Activated CD4-positive, alpha-beta T cell treated with anti-CD3 and anti-CD28 coated beads, Interleukin-2, amount 50 U/mL, for 16 hours (primary cell): ENCODE measurements around the gene CSF1.

Experiments
- DNase-seq: peaks from one replicate; pipeline ENCODE4 v3.0.0-alpha.2; 2020

The CSF1 gene

GRCh38 chr1:109901524-109902145, 9.0 kb upstream of the CSF1 start:
- no peak for DNase-seq

- no peak for DNase-seq
Measured at GRCh38 chr1:109902204-109902985, 8.3 kb upstream of the CSF1 start.

DNA sequence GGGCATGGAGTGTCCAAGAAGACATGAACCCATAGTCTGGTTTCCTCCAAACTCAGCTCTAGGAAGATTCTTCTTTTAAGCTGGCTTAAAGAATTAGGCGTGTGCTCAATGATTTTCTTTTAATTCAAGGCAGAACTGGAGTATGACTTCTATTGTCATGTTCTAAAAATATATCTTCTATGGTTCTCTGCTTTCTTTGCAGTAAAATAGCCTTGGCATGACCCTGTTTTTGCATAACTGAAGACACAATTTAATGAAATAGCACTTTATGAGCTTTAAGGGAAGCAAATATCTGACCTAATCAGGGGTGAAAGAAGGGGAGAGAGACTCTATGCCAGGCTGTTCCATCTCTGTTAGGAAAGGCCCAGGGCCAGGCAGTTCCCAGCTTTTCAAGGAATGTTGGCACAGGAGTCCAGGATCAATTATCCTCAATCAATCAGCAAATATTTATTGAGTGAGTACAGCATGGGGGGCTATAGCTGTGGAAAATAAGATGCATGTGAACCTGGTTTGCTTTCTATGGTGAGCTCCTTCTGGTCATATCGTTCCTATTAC, 7.2 kb upstream of the CSF1 start:
- DNase-seq, result no peak

DNA sequence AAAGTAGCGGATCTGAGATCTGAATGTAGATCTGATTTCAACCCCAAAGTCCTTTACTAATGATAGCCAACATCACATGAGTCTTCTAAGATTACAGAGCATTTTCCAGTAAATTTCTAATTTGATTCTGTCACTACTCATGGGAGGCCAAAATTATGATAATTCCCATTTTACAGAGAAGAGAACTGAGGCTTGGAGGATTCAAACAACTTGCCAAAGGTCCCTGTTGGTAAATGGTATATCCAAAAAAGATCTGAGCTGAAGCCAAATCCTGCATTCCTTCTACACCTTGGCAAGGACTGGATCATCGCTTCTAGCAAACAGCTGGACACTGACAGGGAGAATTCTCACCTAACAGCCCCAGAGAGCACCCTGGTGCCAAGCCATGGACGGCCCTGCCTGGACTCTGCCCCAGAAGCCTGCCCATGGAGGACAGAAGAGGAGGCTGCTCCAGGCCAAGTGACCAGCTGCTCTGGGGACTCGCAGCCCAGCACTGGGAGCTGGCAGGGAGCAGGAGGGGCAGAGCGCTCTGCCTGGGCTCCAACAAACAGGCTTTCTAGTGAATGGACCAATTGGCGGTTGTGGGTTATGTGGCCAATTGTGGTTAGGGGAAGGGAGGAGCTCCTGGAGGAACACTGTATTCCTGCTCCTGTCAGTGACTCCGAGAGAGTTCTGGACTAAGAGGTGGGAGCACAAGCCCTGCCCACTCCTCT, 6.4 kb upstream of the CSF1 start:
- no peak for DNase-seq

DNA sequence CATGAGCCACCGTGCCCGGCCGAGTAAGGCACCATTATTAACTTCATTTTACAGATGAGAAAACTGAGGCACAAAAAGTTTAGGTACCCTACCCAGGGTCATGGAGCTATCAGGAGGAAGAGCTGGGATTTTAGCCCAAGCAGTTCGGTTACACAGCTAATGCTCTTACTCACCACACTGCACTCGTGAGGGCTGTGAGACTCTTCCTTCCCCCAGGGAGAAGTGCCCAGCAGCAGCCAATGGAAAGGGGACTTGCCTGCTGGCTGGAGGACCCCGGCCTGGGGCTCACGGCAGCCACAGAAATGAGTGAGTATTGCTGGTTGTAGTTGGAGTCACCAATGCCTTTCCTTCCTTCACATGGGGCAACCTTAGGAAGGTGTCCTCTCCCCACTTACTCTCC, 5.2 kb upstream of the CSF1 start:
- no peak for DNase-seq

- DNase-seq, result peak; percentile 80
Measured at GRCh38 chr1:109906160-109906838, 4.3 kb upstream of the CSF1 start.

DNA sequence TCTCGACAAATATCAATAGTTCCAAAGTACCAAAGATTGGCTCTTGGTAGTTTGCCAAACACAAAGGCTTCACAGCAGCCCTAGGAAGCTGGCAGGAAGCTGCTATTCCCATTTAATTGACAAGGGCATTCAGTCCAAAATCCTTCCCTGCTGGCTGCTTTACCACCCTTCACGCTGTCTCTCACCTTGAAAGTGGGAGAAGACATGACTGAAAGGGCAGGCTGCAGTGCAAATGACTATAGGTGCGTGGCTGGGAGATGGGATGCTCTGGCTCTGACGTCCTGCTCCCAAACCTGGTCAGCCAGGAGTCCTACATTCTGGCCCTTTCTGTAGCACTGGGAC, 3.8 kb upstream of the CSF1 start:
- DNase-seq, result no peak

DNA sequence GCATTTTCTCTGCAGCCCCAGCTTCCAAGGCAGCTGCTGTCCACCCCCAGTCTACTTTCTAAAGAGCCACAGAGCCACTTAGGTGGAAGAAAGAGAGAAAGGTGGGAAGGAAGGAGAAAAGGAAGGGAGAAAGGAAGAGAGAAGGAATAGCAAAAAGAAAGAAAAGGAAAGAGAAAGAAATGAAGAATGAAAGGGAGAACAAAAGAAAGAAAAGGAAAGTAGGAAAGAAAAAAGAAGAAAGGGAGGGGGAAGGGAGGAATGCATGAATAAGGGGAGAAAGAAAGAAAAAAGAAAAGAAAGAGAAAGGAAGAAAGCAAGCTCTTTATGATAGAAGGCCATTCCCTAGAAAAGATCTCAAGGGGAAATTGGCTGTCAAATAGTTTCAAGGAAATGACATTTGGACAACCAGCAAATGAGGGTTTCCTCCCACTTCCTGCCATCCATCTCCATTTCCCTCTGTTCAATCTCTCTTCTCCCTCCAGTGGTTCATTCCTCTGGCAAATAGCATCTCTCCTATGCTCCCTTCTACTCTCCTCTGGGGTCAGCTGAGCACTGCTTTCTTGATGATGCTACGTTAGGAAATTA, 3.4 kb upstream of the CSF1 start:
- no peak for DNase-seq

DNA sequence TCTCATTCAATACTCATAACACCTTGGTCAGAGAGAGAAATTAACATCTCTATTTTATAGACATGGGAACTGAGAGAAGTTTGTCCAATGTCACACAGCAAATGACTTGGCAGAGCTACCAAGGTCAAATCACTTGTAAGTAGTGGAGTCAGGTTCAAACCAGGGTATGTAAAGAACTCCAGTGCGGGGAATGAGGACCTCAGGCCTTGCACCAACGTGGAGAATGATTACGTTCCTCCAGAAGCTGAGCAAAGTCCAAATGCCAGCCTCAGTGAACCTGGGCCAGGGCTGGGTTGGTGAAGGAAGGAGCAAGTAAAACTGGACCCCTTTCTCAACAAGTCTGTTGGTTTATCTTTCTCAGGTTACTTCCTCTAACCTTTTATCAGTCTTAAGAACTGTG, 1.8 kb upstream of the CSF1 start:
- DNase-seq, result no peak

GRCh38 chr1:109909561-109909960, 1.1 kb upstream of the CSF1 start:
- no peak for DNase-seq

DNA sequence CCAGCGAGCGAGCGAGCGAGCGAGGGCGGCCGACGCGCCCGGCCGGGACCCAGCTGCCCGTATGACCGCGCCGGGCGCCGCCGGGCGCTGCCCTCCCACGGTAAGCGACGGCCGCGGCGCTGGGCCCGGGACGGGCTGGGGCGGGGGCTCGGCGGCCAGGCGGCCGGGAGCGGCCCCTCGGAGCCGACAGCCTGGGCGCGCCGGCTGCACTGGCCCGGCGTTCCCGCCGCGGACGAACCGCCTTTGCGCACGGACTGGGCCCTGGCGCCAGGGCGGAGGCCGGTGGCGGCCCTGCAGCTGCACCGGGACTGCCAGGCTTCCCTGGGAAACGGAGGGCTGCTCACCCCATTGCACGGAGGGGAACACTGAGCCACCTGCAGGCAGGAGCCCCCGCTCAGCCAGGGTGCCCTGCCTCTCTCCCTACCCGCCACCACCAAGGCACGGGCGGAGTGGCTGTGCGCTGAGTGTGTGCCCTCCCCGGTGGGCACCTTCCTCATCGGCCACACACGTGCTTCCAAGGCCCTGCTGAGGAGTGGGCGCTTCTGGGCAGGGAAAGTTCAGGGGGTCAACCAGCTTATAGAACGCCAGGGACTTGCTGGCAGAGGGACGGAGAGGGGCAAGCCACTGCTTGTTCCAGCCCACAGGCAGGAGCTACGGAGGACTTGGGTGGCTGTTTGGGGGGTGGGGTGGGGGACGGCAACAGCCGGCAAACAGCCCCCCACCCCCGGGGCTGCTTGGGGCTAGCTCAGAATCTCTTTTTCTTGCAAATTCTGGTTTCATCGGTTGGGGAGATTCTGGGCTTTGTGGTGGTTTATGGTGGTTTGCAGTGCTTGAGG, 532 bp downstream of the CSF1 start:
- DNase-seq, result peak; percentile 18

DNA sequence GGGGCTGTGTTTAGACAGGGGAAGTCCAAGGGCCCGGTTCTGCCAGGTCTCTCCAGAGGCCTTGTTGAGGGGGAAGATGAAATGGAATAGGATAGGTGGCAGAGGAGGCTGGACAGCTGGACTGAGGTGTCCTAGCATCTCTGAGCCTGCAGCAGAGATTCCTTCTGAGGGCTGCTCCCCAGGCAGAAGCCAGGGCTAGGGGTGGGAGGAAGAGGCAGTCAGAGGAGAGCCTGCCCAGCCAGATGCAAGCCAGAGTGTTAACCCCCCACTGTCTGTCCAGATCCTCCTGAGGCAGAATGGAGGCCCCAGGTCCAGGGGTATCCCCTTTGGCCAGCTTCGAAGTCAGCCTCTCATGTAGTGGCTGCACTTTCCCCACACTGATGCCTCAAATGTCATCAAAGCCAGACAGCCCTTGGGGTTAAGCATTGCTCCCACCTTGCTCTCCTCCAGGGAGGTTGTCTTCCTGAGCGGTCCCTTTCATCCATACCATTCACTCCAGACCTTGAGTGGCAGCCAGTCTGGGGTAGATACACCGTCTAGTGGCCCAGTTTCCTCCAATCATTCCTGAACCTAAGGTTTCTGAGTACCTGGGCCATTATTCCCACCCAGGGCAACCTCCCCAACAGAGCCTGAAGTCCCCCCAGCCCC, 1.7 kb downstream of the CSF1 start:
- DNase-seq, result no peak

GRCh38 chr1:109912873-109913272, 2.2 kb downstream of the CSF1 start:
- no peak for DNase-seq

DNA sequence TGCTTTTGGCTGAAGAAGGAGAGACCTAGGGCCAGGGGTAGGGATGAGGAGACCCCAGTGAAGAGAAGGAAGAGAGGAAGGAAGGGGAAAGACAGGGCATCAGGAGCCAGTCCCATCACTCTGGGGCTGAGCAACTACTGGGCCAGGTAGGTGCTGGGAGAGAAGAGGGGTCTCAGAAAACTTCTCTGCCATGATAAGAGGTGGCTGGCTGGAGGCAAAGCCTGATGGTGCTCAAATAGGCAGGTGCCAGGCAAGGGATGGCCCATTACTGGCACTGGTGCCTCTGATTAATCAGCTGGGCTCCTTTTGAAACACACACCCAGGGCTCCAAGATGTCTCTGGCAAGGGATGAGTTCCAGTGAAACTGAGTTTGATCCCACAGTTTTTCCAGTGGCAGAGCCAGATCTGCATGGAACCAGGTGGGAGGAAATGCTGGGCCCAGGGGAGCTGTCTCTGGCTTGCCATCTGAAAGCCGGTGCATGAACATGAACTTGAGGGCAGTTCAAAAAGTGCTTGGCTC, 2.8 kb downstream of the CSF1 start:
- DNase-seq, result no peak

- no peak for DNase-seq
Measured at GRCh38 chr1:109914587-109915240, 4.1 kb downstream of the CSF1 start.

DNA sequence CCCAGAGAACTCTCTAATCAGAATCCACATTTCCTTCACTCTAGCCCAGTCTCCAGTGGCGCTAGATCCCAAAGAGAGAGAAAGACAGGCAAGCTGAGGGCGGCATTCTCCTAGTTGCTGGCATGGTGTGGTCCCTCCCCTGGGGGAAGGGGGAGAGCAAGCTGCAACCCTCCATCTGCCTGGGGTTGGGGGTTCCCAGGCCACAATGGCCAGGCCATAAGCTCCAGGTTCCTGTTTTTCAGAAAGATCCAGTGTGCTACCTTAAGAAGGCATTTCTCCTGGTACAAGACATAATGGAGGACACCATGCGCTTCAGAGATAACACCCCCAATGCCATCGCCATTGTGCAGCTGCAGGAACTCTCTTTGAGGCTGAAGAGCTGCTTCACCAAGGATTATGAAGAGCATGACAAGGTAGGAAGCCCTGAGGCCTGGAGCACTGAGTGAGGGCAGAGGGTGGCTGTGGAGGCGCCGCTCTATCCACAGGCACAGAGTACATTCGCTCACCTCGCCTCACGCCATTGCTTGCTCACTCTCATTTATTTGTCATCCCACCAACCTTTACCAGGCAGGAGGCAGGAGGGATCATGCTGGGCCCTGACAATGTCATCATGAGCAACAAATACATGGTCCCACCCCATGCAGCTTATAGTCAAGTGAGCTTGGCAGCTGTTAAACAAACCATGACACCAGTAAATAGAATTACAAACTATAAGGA, 6.6 kb downstream of the CSF1 start:
- no peak for DNase-seq

- DNase-seq, result no peak
Measured at GRCh38 chr1:109917768-109918606, 7.3 kb downstream of the CSF1 start.

- no peak for DNase-seq
Measured at GRCh38 chr1:109918671-109919070, 8.0 kb downstream of the CSF1 start.

GRCh38 chr1:109919303-109919702, 8.7 kb downstream of the CSF1 start:
- no peak for DNase-seq
